PC-9 (cell line): ENCODE measurements around the gene CBFA2T3. TPM values are rescaled to one million over a fixed set of nuclear protein-coding genes. Genes with fewer than 3 reads are reported as not detected.

Source experiments
- BruUV-seq: library from RNA; stranded (reverse); fragments of 400-500 nt; replicated peaks from 2 replicates; lab custom pipeline; 2021; lab: Mats Ljungman, UMichigan
- CTCF ChIA-PET: fragments of 300-600 bp; sonication (Branson Sonifier 250); formaldehyde crosslinking; loops from one replicate; lab custom pipeline; 2022; ENCODE audit warnings: antibody characterized with exemption; lab: Charles Lee
- POLR2A ChIA-PET: fragments of 300-600 bp; sonication (Branson Sonifier 250); formaldehyde crosslinking; loops from one replicate; lab custom pipeline; 2022; ENCODE audit warnings: antibody characterized with exemption; ENCODE audit not compliant: unreplicated experiment; lab: Charles Lee
- DNase-seq, 2 experiments: peaks; one replicate each; pipeline versions ENCODE4 v3.0.0 to v3.0.0-alpha.2; 2015 to 2022; ENCODE audit warnings: mixed read lengths in 1 of 2
- H2AFZ ChIP-seq: fragments of 200-600 bp; sonication (generic); 2 replicates; pipeline ENCODE4 v1.8.1; 2017; ENCODE audit warnings: antibody characterized with exemption
- H3F3A ChIP-seq: fragments of 200-600 bp; sonication (generic); 2 replicates; pipeline ENCODE4 v1.8.1; 2017; ENCODE audit warnings: antibody characterized with exemption, mild to moderate bottlenecking, low read depth; ENCODE audit not compliant: insufficient read depth
- H3K27ac ChIP-seq: fragments of 200-600 bp; sonication (generic); 2 replicates; pipeline ENCODE4 v1.6.1; 2016; ENCODE audit warnings: mixed run types
- H3K27me3 ChIP-seq: fragments of 200-600 bp; sonication (generic); 2 replicates; pipeline ENCODE4 v1.6.1; 2016; ENCODE audit warnings: low read depth, mixed run types; ENCODE audit not compliant: insufficient read depth
- H3K36me3 ChIP-seq: fragments of 200-600 bp; sonication (generic); 2 replicates; pipeline ENCODE4 v1.6.1; 2016; ENCODE audit warnings: low read depth, mixed run types
- H3K4me1 ChIP-seq: fragments of 200-600 bp; sonication (generic); replicated peaks from 2 replicates; pipeline ENCODE4 v1.6.1; 2016; ENCODE audit warnings: mixed run types; ENCODE audit not compliant: insufficient read depth
- H3K4me2 ChIP-seq: fragments of 200-600 bp; sonication (generic); 2 replicates; pipeline ENCODE4 v1.6.1; 2017; ENCODE audit warnings: mixed run types
- H3K4me3 ChIP-seq: fragments of 200-600 bp; sonication (generic); 2 replicates; pipeline ENCODE4 v1.6.1; 2016; ENCODE audit warnings: mixed run types
- H3K79me2 ChIP-seq: fragments of 200-600 bp; sonication (generic); 2 replicates; pipeline ENCODE4 v1.6.1; 2017; ENCODE audit warnings: low read depth, mixed run types
- H3K9me2 ChIP-seq: fragments of 200-600 bp; sonication (generic); 2 replicates; pipeline ENCODE4 v1.8.1; 2017; ENCODE audit warnings: mild to moderate bottlenecking; ENCODE audit not compliant: insufficient read depth
- H3K9me3 ChIP-seq: fragments of 200-600 bp; sonication (generic); 2 replicates; pipeline ENCODE4 v1.8.1; 2016; ENCODE audit warnings: low read depth; ENCODE audit not compliant: insufficient read depth
- H4K20me1 ChIP-seq: fragments of 200-600 bp; sonication (generic); 2 replicates; pipeline ENCODE4 v1.8.1; 2017; ENCODE audit not compliant: insufficient read depth
- EZH2 ChIP-seq: fragments of 200-600 bp; sonication (generic); IDR thresholded peaks from 2 replicates; pipeline ENCODE4 v1.8.0; 2017; ENCODE audit warnings: antibody characterized with exemption, low read depth
- intact Hi-C: fragments of 100-400 bp; cut with micrococcal nuclease; formaldehyde crosslinking; loops from one replicate; pipeline ENCODE4 v1.10.0; 2022; ENCODE audit not compliant: unreplicated experiment
- total RNA-seq: library from RNA; stranded (reverse); gene quantifications from 2 replicates; pipeline ENCODE4 v1.2.3, GENCODE V29; 2021
- TF ChIP-seq, protein P1 (sequence below): fragments of 200-600 bp; sonication (generic); conservative IDR thresholded peaks from 2 replicates; pipeline ENCODE4 v1.6.1; 2017; ENCODE audit warnings: mixed run types, antibody characterized with exemption, mild to moderate bottlenecking, moderate library complexity

CBFA2T3 gene
- total RNA-seq, 1 experiment from 2014 or later: 1.0 TPM

DNA sequence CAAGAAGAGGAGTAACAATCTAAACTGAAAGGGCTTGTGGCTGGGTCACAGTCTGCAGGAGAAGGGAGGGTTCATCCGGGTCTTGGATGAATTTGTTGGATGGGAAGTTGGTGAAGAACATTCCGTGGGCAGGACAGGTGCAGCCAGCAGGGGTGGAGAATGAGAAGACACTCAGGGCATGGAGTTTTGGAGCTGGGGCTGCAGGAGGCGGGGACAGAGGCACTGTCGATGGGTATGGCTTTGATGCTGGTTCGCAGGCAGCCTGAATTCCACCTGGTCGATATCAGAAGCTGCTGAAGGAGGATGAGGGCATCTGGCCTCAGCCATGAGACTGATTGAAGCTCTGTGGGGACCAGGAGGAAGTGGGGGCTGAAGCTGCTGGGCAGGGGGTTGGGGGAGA is 36.1 kb upstream of the CBFA2T3 start:
- H3K27me3 ChIP-seq: peaks cover 49% of the 10 kb centered on the region
- intact Hi-C loops: no loop called here

DNA sequence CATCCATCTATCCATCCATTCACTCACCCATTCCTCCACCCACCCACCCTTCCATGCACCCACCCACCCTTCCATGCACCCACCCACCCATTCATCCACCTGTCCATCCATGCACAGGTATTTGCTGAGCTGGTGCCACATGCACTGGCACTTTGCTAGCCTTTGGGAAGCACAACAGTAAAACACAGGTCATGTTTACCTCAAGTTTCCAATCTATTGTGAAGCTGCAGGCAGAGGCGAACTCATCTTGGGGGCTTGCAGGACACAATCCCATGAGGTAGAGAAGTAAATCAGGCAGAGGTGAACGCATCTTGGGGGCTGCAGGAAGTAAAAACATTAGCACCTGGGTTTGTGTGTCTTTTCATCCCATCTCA is 35.6 kb upstream of the CBFA2T3 start:
- Histone ChIP-seq H3K27me3 (peaks cover 44% of the 10 kb centered on the region), H3K9me3 (no peaks in the 10 kb centered on the region), H3K4me1 (no peaks in the 10 kb centered on the region), H3K36me3 (no peaks in the 10 kb centered on the region), H3K4me3 (no peak overlapping the region), H4K20me1 (no peaks in the 10 kb centered on the region), H2AFZ (no peak overlapping the region), H3K79me2 (no peaks in the 10 kb centered on the region), H3K9me2 (no peaks in the 10 kb centered on the region), H3K4me2 (no peak overlapping the region), H3K27ac (no peak overlapping the region), H3F3A (no peaks in the 10 kb centered on the region)
- ChIA-PET POLR2A (no interaction called here), CTCF (no interaction called here)
- TF ChIP-seq, protein P1, sequence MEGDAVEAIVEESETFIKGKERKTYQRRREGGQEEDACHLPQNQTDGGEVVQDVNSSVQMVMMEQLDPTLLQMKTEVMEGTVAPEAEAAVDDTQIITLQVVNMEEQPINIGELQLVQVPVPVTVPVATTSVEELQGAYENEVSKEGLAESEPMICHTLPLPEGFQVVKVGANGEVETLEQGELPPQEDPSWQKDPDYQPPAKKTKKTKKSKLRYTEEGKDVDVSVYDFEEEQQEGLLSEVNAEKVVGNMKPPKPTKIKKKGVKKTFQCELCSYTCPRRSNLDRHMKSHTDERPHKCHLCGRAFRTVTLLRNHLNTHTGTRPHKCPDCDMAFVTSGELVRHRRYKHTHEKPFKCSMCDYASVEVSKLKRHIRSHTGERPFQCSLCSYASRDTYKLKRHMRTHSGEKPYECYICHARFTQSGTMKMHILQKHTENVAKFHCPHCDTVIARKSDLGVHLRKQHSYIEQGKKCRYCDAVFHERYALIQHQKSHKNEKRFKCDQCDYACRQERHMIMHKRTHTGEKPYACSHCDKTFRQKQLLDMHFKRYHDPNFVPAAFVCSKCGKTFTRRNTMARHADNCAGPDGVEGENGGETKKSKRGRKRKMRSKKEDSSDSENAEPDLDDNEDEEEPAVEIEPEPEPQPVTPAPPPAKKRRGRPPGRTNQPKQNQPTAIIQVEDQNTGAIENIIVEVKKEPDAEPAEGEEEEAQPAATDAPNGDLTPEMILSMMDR: no peak
- no peak for TF ChIP-seq EZH2
- intact Hi-C loops: no loop called here
- no peak for DNase-seq
- no TSS peak for BruUV-seq

More for the DNA sequence above, 36.1 kb upstream of the CBFA2T3 start:
- H3F3A ChIP-seq: no peaks in the 10 kb centered on the region
- no peak overlapping the region for H3K27ac ChIP-seq
- TF ChIP-seq, protein P1: no peak
- TF ChIP-seq EZH2: no peak
- no peaks in the 10 kb centered on the region for H4K20me1 ChIP-seq
- H3K9me2 ChIP-seq: no peaks in the 10 kb centered on the region
- DNase-seq: no peak
- ChIA-PET POLR2A (no interaction called here), CTCF (no interaction called here)
- no peaks in the 10 kb centered on the region for H3K9me3 ChIP-seq
- H3K4me1 ChIP-seq: no peaks in the 10 kb centered on the region
- H3K4me3 ChIP-seq: no peak overlapping the region
- no peaks in the 10 kb centered on the region for H3K36me3 ChIP-seq
- no peak overlapping the region for H2AFZ ChIP-seq
- no TSS peak for BruUV-seq
- H3K79me2 ChIP-seq: no peaks in the 10 kb centered on the region
- no peak overlapping the region for H3K4me2 ChIP-seq

DNA sequence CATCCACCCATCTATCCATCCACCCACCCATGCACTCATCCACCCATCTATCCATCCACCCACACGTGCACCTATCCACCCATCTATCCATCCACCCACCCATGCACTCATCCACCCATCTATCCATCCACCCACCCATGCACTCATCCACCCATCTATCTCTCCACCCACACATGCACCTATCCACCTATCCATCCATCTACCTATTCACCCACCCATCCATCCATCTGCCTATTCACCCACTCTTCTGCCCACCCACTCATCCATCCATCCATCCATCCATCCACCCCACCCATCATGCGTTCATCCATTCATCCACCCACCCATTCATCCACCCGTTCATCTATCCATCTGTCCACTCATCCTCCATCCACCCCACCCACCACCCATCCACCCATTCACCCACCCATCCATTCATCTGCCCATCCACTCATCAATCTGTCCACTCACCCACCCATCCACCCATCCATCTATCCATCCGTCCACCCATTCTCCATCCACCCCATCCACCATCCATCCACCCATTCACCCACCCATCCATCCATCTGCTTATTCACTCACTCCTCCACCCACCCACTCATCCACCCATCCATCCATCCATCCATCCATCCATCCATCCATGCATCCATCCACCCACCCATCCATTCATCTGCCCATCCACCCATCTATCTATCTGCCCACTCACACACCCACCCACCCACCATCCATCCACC is 35.1 kb upstream of the CBFA2T3 start:
- no peaks in the 10 kb centered on the region for H3K9me2 ChIP-seq
- no peak overlapping the region for H3K4me3 ChIP-seq
- H3K36me3 ChIP-seq: no peaks in the 10 kb centered on the region
- H3K27ac ChIP-seq: no peak overlapping the region
- no TSS peak for BruUV-seq
- ChIA-PET POLR2A (no interaction called here), CTCF (no interaction called here)
- intact Hi-C loops: no loop called here
- H3F3A ChIP-seq: no peaks in the 10 kb centered on the region
- DNase-seq: no peak
- no peaks in the 10 kb centered on the region for H3K9me3 ChIP-seq
- no peak overlapping the region for H3K4me2 ChIP-seq
- no peak overlapping the region for H2AFZ ChIP-seq
- peaks cover 42% of the 10 kb centered on the region for H3K27me3 ChIP-seq
- H3K4me1 ChIP-seq: no peaks in the 10 kb centered on the region
- no peaks in the 10 kb centered on the region for H3K79me2 ChIP-seq
- H4K20me1 ChIP-seq: no peaks in the 10 kb centered on the region
- TF ChIP-seq, protein P1: no peak
- TF ChIP-seq EZH2: no peak
